Endodermal cell (in vitro differentiated cells): ENCODE measurements around the gene TMEM145. TPM values are rescaled to one million over a fixed set of nuclear protein-coding genes. Genes with fewer than 3 reads are reported as not detected.

Experiments
- DNase-seq: peaks from one replicate; pipeline ENCODE4 v3.0.0-alpha.2; 2017
- H3K27ac ChIP-seq: 2 replicates; pipeline ENCODE4 v1.5.1; 2013; ENCODE audit warnings: mild to moderate bottlenecking, low read depth, low read length, moderate library complexity
- H3K27me3 ChIP-seq: 2 replicates; pipeline ENCODE4 v1.6.1; 2013; ENCODE audit warnings: mild to moderate bottlenecking, low read length, moderate library complexity; ENCODE audit not compliant: insufficient read depth, control insufficient read depth, poor library complexity, severe bottlenecking
- H3K36me3 ChIP-seq: 2 replicates; pipeline ENCODE4 v1.7.0; 2013; ENCODE audit warnings: mild to moderate bottlenecking, low read length, moderate library complexity; ENCODE audit not compliant: control insufficient read depth, insufficient read depth
- H3K4me1 ChIP-seq: one replicate; pipeline ENCODE4 v1.7.0; 2013; ENCODE audit warnings: low read length; ENCODE audit not compliant: control insufficient read depth, insufficient read depth
- H3K4me3 ChIP-seq: 2 replicates; pipeline ENCODE4 v1.5.1; 2013; ENCODE audit warnings: mild to moderate bottlenecking, low read length, moderate library complexity
- H3K9ac ChIP-seq: 2 replicates; pipeline ENCODE4 v1.6.1; 2013; ENCODE audit warnings: mild to moderate bottlenecking, low read length, moderate library complexity; ENCODE audit not compliant: poor library complexity, severe bottlenecking; ENCODE audit errors: extremely low read depth
- H3K9me3 ChIP-seq: 2 replicates; pipeline ENCODE4 v1.6.1; 2013; ENCODE audit warnings: mild to moderate bottlenecking, low read length, moderate library complexity; ENCODE audit not compliant: control insufficient read depth
- H3K27ac Mint-ChIP-seq: 2 replicates; pipeline ENCODE4 v1.8.0; 2020; ENCODE audit warnings: mixed read lengths
- H3K27me3 Mint-ChIP-seq: 2 replicates; pipeline ENCODE4 v1.8.0; 2021; ENCODE audit warnings: mild to moderate bottlenecking, mixed read lengths; ENCODE audit not compliant: insufficient read depth
- H3K36me3 Mint-ChIP-seq: 2 replicates; pipeline ENCODE4 v1.8.0; 2020; ENCODE audit warnings: low read depth, mixed read lengths
- H3K4me1 Mint-ChIP-seq: 2 replicates; pipeline ENCODE4 v1.8.0; 2020; ENCODE audit warnings: mixed read lengths
- H3K4me3 Mint-ChIP-seq: 2 replicates; pipeline ENCODE4 v1.8.0; 2020; ENCODE audit warnings: mild to moderate bottlenecking, moderate library complexity, mixed read lengths
- H3K9me3 Mint-ChIP-seq: 2 replicates; pipeline ENCODE4 v1.8.0; 2020; ENCODE audit warnings: mild to moderate bottlenecking, mixed read lengths
- CTCF ChIP-seq: fragments of 200-600 bp; sonication (generic); conservative IDR thresholded peaks from 2 replicates; pipeline ENCODE4 v1.5.0; 2021; ENCODE audit warnings: antibody characterized with exemption, mild to moderate bottlenecking
- WGBS, 2 experiments: methylation state at CpG; one replicate each; pipeline versions ENCODE4 v1.1.5 to v1.1.7; 2013; ENCODE audit warnings: missing lambda C conversion rate in 2 of 2, mixed read lengths in 1 of 2; ENCODE audit not compliant: insufficient coverage in 1 of 2, insufficient read length in 1 of 2; 5-methylcytosine and 5-hydroxymethylcytosine counted together
- total RNA-seq, 2 donors: library from RNA; stranded (reverse); fragmentation: NEBNext Ultra II Directional in 1 of 2; extraction: Animal tissue kit (Norgen Biotek cat#: 25700) in 1 of 2; gene quantifications; 2 replicates in 1 of 2; 3 replicates in 1 of 2; pipeline ENCODE4 v1.2.1, GENCODE V29; 2021

The TMEM145 gene
- total RNA-seq, 2 donors from 2014 or later = 0.38 to 0.42 TPM

- no peak overlapping the region for H3K9ac ChIP-seq
Observed at GRCh38 chr19:42295831-42296525, 17.1 kb upstream of the TMEM145 start.

GRCh38 chr19:42297039-42297438 lies 16.1 kb upstream of the TMEM145 start:
- H3K27me3 Mint-ChIP-seq = no peaks in the 10 kb centered on the region
- H3K4me1 Mint-ChIP-seq = peaks cover 8% of the 10 kb centered on the region
- no peaks in the 10 kb centered on the region for H3K9me3 Mint-ChIP-seq
- peaks cover 31% of the 10 kb centered on the region for H3K36me3 Mint-ChIP-seq
- Histone ChIP-seq H3K27ac (no peak overlapping the region), H3K4me1 (no peaks in the 10 kb centered on the region), H3K36me3 (peaks cover 44% of the 10 kb centered on the region), H3K9ac (no peak overlapping the region), H3K27me3 (no peaks in the 10 kb centered on the region), H3K9me3 (no peaks in the 10 kb centered on the region), H3K4me3 (no peak overlapping the region)
- DNase-seq = no peak
- no peak for TF ChIP-seq CTCF
- WGBS, 2 experiments = 96 to 100% methylated on average over 9 to 15 of the region's 15 CpGs
- H3K4me3 Mint-ChIP-seq = no peak overlapping the region
- H3K27ac Mint-ChIP-seq = no peak overlapping the region

More at GRCh38 chr19:42295831-42296525, 17.1 kb upstream of the TMEM145 start:
- H3K4me1 ChIP-seq = no peaks in the 10 kb centered on the region
- no peak overlapping the region for H3K27ac Mint-ChIP-seq
- no peaks in the 10 kb centered on the region for H3K9me3 Mint-ChIP-seq
- no peak overlapping the region for H3K4me3 Mint-ChIP-seq
- DNase-seq = peak; percentile 98
- H3K27me3 Mint-ChIP-seq = no peaks in the 10 kb centered on the region
- peak; percentile 91 for TF ChIP-seq CTCF
- H3K36me3 ChIP-seq = peaks cover 53% of the 10 kb centered on the region
- peaks cover 2% of the 10 kb centered on the region for H3K4me1 Mint-ChIP-seq
- H3K27me3 ChIP-seq = no peaks in the 10 kb centered on the region
- WGBS, 2 experiments = 78 to 81% methylated on average over 5 to 6 of the region's 6 CpGs
- no peak overlapping the region for H3K4me3 ChIP-seq
- no peak overlapping the region for H3K27ac ChIP-seq
- H3K36me3 Mint-ChIP-seq = peaks cover 39% of the 10 kb centered on the region
- H3K9me3 ChIP-seq = no peaks in the 10 kb centered on the region

- Histone ChIP-seq H3K9me3 (no peaks in the 10 kb centered on the region), H3K36me3 (peaks cover 17% of the 10 kb centered on the region), H3K4me3 (peak within 1 kb of the TSS; percentile 93), H3K27ac (peak within 1 kb of the TSS; percentile 81), H3K27me3 (no peaks in the 10 kb centered on the region), H3K9ac (peak within 1 kb of the TSS; percentile 76), H3K4me1 (no peaks in the 10 kb centered on the region)
- Mint-ChIP-seq H3K4me1 (peaks cover 13% of the 10 kb centered on the region), H3K27me3 (no peaks in the 10 kb centered on the region), H3K36me3 (peaks cover 9% of the 10 kb centered on the region), H3K4me3 (peak within 1 kb of the TSS; percentile 87), H3K27ac (peak within 1 kb of the TSS; percentile 86), H3K9me3 (no peaks in the 10 kb centered on the region)
- no peak for TF ChIP-seq CTCF
- DNase-seq = no peak
- 7 to 12% methylated on average over 16 to 21 of the region's 21 CpGs for WGBS, 2 experiments
Observed at GRCh38 chr19:42301646-42302203, 11.4 kb upstream of the TMEM145 start, which contains the start of gene PRR19. Gene PRR19, plus strand, starts transcription at chr19:42302132. Its CDS starts 7,453 bp downstream, at chr19:42309585.
